ENCODE measurements around the gene CLPSL2.

CLPSL2 gene

DNA sequence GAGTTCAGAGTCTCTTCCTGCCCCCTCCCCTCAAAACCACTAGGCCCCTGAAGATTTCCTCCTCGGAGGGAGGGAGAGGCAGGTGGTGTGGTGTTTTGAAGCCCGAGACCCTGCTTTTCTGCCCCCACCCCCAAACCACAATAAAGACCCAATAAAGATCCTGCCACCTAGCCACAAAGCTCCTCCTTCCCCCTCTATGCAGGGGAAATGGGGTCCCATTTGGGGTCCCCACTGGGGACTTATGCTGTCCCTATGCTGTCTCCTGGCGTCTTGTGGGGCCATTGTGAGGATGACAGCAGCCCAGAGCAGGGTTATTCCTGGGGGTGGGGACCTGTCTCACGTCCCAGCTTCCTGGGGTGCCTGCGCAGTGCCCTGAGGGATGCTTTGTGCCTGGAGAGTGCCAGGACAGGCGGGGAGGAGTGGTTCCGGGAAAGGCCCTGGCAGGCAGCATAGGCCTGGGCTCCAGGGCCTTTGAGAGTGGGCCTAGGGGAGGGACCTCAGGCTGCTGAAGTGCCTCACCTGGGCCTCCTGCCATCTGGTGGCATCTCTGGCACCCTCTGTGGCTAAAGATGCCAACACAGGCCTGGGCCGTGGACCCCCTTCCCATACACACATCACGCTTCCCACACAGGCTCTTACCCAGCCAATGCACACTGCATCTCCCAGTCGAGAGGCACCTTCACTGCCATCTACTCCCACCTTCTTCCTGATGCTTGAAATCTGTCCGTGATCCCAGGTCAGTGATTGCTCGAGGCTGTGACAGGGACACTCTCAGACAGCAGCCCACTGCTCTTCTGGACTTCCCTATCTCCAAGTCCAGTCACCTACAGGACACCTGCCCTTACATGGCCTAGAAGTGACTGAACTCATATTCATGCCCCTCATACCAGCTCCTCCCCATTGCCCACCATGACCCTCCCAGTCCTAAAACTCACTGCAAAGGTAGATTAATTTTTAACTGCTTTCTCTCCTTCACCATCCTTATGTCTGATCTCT is 47.4 kb upstream of the CLPSL2 start:
- H4K20me1 ChIP-seq (ENCODE audit: insufficient read depth): no peaks in the 10 kb centered on the region
- no peaks in the 10 kb centered on the region for H3K27me3 ChIP-seq (ENCODE audit: insufficient read depth, low read depth)
- H2AFZ ChIP-seq (ENCODE audit: low read depth): peak overlapping the region; percentile 77; the same call in 1 of the 2 replicates
- TF ChIP-seq, protein P1, sequence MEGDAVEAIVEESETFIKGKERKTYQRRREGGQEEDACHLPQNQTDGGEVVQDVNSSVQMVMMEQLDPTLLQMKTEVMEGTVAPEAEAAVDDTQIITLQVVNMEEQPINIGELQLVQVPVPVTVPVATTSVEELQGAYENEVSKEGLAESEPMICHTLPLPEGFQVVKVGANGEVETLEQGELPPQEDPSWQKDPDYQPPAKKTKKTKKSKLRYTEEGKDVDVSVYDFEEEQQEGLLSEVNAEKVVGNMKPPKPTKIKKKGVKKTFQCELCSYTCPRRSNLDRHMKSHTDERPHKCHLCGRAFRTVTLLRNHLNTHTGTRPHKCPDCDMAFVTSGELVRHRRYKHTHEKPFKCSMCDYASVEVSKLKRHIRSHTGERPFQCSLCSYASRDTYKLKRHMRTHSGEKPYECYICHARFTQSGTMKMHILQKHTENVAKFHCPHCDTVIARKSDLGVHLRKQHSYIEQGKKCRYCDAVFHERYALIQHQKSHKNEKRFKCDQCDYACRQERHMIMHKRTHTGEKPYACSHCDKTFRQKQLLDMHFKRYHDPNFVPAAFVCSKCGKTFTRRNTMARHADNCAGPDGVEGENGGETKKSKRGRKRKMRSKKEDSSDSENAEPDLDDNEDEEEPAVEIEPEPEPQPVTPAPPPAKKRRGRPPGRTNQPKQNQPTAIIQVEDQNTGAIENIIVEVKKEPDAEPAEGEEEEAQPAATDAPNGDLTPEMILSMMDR (conservative IDR thresholded peaks at IDR 0.05; ENCODE audit: low read depth, low read length): peak; percentile 14; the same call in 1 of the 2 replicates
- H3K27ac ChIP-seq: peak overlapping the region; percentile 96
- H3K4me2 ChIP-seq: peak overlapping the region; percentile 97
- H3K4me3 ChIP-seq (IDR thresholded peaks at IDR 0.05; ENCODE audit: insufficient read depth, low read depth, low read length): no peak overlapping the region
- H3K9ac ChIP-seq: peak overlapping the region; percentile 96
- peaks cover 74% of the 10 kb centered on the region for H3K4me1 ChIP-seq (ENCODE audit: low read depth, poor library complexity, severe bottlenecking)
- no peaks in the 10 kb centered on the region for H3K36me3 ChIP-seq (ENCODE audit: insufficient read depth)
- H3K79me2 ChIP-seq (ENCODE audit: insufficient read depth, low read depth): no peaks in the 10 kb centered on the region

DNA sequence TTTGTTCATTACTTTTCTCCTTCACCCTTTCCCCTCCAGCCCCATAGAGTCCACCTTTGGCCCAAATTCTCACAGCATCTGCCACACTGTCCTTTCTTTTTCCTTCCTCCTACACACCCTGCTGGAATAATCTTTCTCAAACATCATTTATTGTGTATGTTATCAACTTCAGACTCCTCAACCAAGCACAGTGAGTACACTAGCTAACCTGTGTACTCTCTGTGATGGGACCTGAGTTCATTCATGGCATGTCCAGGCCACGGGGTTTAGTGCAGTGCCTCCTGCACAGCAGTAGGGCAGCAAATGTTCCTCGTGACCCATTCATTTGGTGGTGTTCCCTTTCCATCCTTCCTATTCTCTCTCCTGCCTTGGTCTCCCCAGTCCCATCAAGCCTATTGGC is 46.7 kb upstream of the CLPSL2 start:
- peak overlapping the region; percentile 97 for H3K4me2 ChIP-seq

DNA sequence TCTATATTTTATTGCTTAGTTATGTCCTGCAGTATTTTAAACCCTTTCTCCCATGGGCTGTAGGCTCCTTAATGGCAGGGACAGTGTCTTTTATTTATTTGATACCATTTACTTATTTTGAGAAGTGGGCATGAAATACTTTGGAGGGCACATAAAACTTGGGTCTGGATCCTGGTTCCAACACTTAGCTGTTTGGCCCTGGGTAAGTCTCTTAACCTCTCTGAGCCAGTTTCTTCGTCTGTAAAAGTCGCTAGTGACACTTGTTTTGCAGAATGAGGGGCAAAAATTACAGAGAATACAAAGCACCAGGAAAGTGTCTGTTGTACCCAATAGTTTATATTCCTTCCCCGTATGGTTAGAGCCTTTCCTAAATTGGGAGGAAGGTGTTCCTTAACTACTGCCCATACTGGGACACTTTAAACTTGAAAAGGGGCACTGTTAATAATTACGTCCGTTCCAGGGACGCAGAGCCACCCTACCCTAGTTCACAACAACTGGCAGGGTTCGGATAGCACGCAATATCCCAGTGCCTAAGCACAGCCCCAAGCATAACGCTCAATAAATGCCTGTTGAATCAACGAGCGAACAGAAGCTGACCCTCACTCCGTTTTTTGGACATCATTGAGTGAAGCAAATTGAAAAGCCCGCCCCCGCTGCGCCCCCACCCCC is 45.5 kb upstream of the CLPSL2 start:
- H3K27ac ChIP-seq: peak overlapping the region; percentile 96
- H3K4me2 ChIP-seq: peak overlapping the region; percentile 97
- H3K36me3 ChIP-seq (ENCODE audit: insufficient read depth): no peaks in the 10 kb centered on the region
- H4K20me1 ChIP-seq (ENCODE audit: insufficient read depth): no peaks in the 10 kb centered on the region
- peaks cover 74% of the 10 kb centered on the region for H3K4me1 ChIP-seq (ENCODE audit: low read depth, poor library complexity, severe bottlenecking)
- H3K27me3 ChIP-seq (ENCODE audit: insufficient read depth, low read depth): no peaks in the 10 kb centered on the region
- peak overlapping the region; percentile 77; the same call in 1 of the 2 replicates for H2AFZ ChIP-seq (ENCODE audit: low read depth)
- no peak overlapping the region for H3K4me3 ChIP-seq (IDR thresholded peaks at IDR 0.05; ENCODE audit: insufficient read depth, low read depth, low read length)
- peak overlapping the region; percentile 38; the same call in 1 of the 2 replicates for H3K9ac ChIP-seq
- TF ChIP-seq, protein P1 (conservative IDR thresholded peaks at IDR 0.05; ENCODE audit: low read depth, low read length): no peak
- no peaks in the 10 kb centered on the region for H3K79me2 ChIP-seq (ENCODE audit: insufficient read depth, low read depth)

More for the DNA sequence above, 46.7 kb upstream of the CLPSL2 start:
- Histone ChIP-seq H3K9ac (peak overlapping the region; percentile 96; the same call in 1 of the 2 replicates), H3K4me1 (ENCODE audit: low read depth, poor library complexity, severe bottlenecking) (peaks cover 76% of the 10 kb centered on the region), H3K27ac (peak overlapping the region; percentile 96), H3K4me3 (IDR thresholded peaks at IDR 0.05; ENCODE audit: insufficient read depth, low read depth, low read length) (no peak overlapping the region), H2AFZ (ENCODE audit: low read depth) (peak overlapping the region; percentile 77; the same call in 1 of the 2 replicates), H3K79me2 (ENCODE audit: insufficient read depth, low read depth) (no peaks in the 10 kb centered on the region), H3K36me3 (ENCODE audit: insufficient read depth) (no peaks in the 10 kb centered on the region), H3K27me3 (ENCODE audit: insufficient read depth, low read depth) (no peaks in the 10 kb centered on the region), H4K20me1 (ENCODE audit: insufficient read depth) (no peaks in the 10 kb centered on the region)
- TF ChIP-seq, protein P1 (conservative IDR thresholded peaks at IDR 0.05; ENCODE audit: low read depth, low read length): no peak

DNA sequence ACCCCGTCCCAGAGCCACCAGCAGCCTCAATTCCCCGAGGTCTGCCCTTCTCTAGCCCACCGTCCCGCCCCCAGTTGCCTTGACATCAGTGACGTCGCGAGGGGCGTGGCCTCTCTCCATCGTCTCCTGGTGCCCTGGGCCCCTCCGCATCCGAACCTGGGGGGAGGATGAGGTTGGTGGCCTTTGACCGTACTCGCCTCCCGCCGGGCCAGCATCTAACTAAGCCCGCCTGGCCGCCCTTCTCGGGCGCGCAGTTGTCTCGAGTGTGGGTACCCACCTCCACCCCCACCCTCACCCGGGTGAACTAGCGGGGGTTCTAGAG is 45.0 kb upstream of the CLPSL2 start:
- no peaks in the 10 kb centered on the region for H3K79me2 ChIP-seq (ENCODE audit: insufficient read depth, low read depth)
- H3K27ac ChIP-seq: peak overlapping the region; percentile 96
- H3K4me1 ChIP-seq (ENCODE audit: low read depth, poor library complexity, severe bottlenecking): peaks cover 72% of the 10 kb centered on the region
- no peaks in the 10 kb centered on the region for H3K27me3 ChIP-seq (ENCODE audit: insufficient read depth, low read depth)
- H3K4me3 ChIP-seq (IDR thresholded peaks at IDR 0.05; ENCODE audit: insufficient read depth, low read depth, low read length): no peak overlapping the region
- H3K4me2 ChIP-seq: peak overlapping the region; percentile 77
- TF ChIP-seq, protein P1 (conservative IDR thresholded peaks at IDR 0.05; ENCODE audit: low read depth, low read length): no peak
- H3K9ac ChIP-seq: peak overlapping the region; percentile 86
- peak overlapping the region; percentile 82 for H2AFZ ChIP-seq (ENCODE audit: low read depth)
- no peaks in the 10 kb centered on the region for H4K20me1 ChIP-seq (ENCODE audit: insufficient read depth)
- no peaks in the 10 kb centered on the region for H3K36me3 ChIP-seq (ENCODE audit: insufficient read depth)
